GM12892 (cell line): Measurements from ENCODE around the gene TRPM5.

Source experiments
- POLR2A ChIP-seq: IDR thresholded peaks from 2 replicates; pipeline ENCODE4 v1.6.1; 2011; ENCODE audit warnings: low read depth, low read length, control low read depth
- POLR2AphosphoS5 ChIP-seq: IDR thresholded peaks from 2 replicates; pipeline ENCODE4 v1.6.1; 2011; ENCODE audit warnings: low read depth, low read length, control low read depth
- TAF1 ChIP-seq: IDR thresholded peaks from 2 replicates; pipeline ENCODE4 v1.6.1; 2011; ENCODE audit warnings: low read depth, mild to moderate bottlenecking, control low read depth, low read length, borderline replicate concordance

- TF ChIP-seq POLR2A (no peak), POLR2AphosphoS5 (no peak), TAF1 (no peak)
Observed at GRCh38 chr11:2488004-2488403, 43.7 kb upstream of the TRPM5 start.
